Body of pancreas (tissue), 4 donors: Measurements from ENCODE around the gene ODAD4. TPM values are rescaled to one million over a fixed set of nuclear protein-coding genes. Genes with fewer than 3 reads are reported as not detected.
A peak's percentile ranks its signal among the peaks of the same experiment; 100 is the strongest.
"Not testable (repeated sequence)": the region's sequence is repeated elsewhere in the genome, so short reads cannot be mapped to it uniquely, and the experiment has no call there.

Experiments
- ATAC-seq: fragments of 150-250 bp; one replicate; pipeline ENCODE4 v1.9.1; 2016
- DNase-seq, 4 donors: peaks; one replicate each; pipeline ENCODE4 v3.0.0-alpha.2; 2019
- H3K27ac ChIP-seq, 4 donors: fragments of 200-600 bp; sonication (generic); 1 replicate in 3 of 4; 2 replicates in 1 of 4; pipeline versions ENCODE4 v1.5.1 to v1.6.1; 2016 to 2019; ENCODE audit warnings: mild to moderate bottlenecking in 1 of 4, mixed read lengths in 1 of 4, moderate library complexity in 1 of 4
- H3K27me3 ChIP-seq, 2 donors: fragments of 200-600 bp; sonication (generic); one replicate each; pipeline ENCODE4 v1.6.0; 2016; ENCODE audit warnings: mild to moderate bottlenecking in 1 of 2
- H3K36me3 ChIP-seq, 2 donors: fragments of 200-600 bp; sonication (generic); replicated peaks in 1 of 2; 2 replicates each; pipeline ENCODE4 v1.5.1; 2016; ENCODE audit warnings: low read depth in 2 of 2; ENCODE audit not compliant: insufficient read depth in 1 of 2
- H3K4me1 ChIP-seq: fragments of 200-600 bp; sonication (generic); one replicate; pipeline ENCODE4 v1.6.0; 2016
- H3K4me3 ChIP-seq, 2 donors: fragments of 200-600 bp; sonication (generic); 1 replicate in 1 of 2; 2 replicates in 1 of 2; pipeline ENCODE4 v1.5.1; 2016 to 2019
- H3K9me3 ChIP-seq, 3 donors: fragments of 200-600 bp; sonication (generic); 1 replicate in 2 of 3; 2 replicates in 1 of 3; pipeline ENCODE4 v1.5.1; 2016
- POLR2A ChIP-seq, 3 donors: fragments of 450-650 bp; IDR thresholded peaks; one replicate each; pipeline ENCODE4 v1.6.1; 2016; ENCODE audit warnings: antibody characterized with exemption in 3 of 3, mild to moderate bottlenecking in 2 of 3
- WGBS, 2 donors: methylation state at CpG; one replicate each; pipeline ENCODE4 v1.1.5; 2017; 5-methylcytosine and 5-hydroxymethylcytosine counted together
- intact Hi-C: fragments of 100-400 bp; cut with DNase I; formaldehyde crosslinking; loops from one replicate; pipeline ENCODE4 v1.15.1; 2023
- total RNA-seq, 2 donors: library from RNA; depleted of rRNA; stranded (reverse); fragments of >200 nt; gene quantifications; one replicate each; pipeline ENCODE4 v1.1.0, GENCODE V29; 2016
- TF ChIP-seq, protein P1 (sequence below), 7 experiments: fragments of 450-650 bp in 4 of 7; fragments of 200-600 bp in 3 of 7; sonication (generic) in 3 of 7; IDR thresholded peaks; one replicate each; pipeline ENCODE4 v1.5.1; 2016 to 2019; ENCODE audit warnings: antibody characterized with exemption in 7 of 7

Gene ODAD4
- total RNA-seq, 2 donors from 2014 or later, result 0.26 to 0.66 TPM

- WGBS, 2 donors, result 76 to 77% methylated on average over 6 of the region's 6 CpGs
- TF ChIP-seq POLR2A (IDR thresholded peaks at IDR 0.05), result no peak
- TF ChIP-seq, protein P1, sequence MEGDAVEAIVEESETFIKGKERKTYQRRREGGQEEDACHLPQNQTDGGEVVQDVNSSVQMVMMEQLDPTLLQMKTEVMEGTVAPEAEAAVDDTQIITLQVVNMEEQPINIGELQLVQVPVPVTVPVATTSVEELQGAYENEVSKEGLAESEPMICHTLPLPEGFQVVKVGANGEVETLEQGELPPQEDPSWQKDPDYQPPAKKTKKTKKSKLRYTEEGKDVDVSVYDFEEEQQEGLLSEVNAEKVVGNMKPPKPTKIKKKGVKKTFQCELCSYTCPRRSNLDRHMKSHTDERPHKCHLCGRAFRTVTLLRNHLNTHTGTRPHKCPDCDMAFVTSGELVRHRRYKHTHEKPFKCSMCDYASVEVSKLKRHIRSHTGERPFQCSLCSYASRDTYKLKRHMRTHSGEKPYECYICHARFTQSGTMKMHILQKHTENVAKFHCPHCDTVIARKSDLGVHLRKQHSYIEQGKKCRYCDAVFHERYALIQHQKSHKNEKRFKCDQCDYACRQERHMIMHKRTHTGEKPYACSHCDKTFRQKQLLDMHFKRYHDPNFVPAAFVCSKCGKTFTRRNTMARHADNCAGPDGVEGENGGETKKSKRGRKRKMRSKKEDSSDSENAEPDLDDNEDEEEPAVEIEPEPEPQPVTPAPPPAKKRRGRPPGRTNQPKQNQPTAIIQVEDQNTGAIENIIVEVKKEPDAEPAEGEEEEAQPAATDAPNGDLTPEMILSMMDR (IDR thresholded peaks at IDR 0.05), result no peak
Measured at GRCh38 chr17:41928693-41929251, 1.6 kb upstream of the ODAD4 start.

DNA sequence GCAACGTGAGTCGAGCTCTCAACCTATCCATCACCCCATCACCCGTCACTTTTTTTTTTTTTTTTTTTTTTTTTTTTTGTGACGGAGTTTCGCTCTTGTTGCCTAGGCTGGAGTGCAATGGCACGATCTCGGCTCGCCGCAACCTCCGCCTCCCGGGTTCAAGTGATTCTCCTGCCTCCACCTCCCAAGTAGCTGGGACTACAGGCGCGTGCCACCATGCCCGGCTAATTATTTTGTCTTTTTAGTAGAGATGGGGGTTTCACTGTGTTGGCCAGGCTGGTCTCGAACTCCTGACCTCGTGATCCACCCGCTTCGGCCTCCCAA, 378 bp downstream of the ODAD4 start:
- ATAC-seq, intact Hi-C loops, H3K36me3 ChIP-seq, H3K27me3 ChIP-seq, H3K9me3 ChIP-seq, DNase-seq: not testable (repeated sequence)
- H3K4me1 ChIP-seq, result peaks cover 11% of the 10 kb centered on the region
- peak overlapping the region in 2 of 4 donors; percentile 78 for H3K27ac ChIP-seq
- 28 to 34% methylated on average over 18 of the region's 18 CpGs for WGBS, 2 donors
- H3K4me3 ChIP-seq, result peak overlapping the region in 1 of 2 donors; percentile 6

More at GRCh38 chr17:41928693-41929251, 1.6 kb upstream of the ODAD4 start:
- ATAC-seq (no peak), DNase-seq (no peak)
- H3K36me3 ChIP-seq, result no peaks in the 10 kb centered on the region
- H3K27me3 ChIP-seq, result no peaks in the 10 kb centered on the region
- no peak overlapping the region for H3K4me3 ChIP-seq
- H3K4me1 ChIP-seq, result peaks cover 11% of the 10 kb centered on the region
- H3K9me3 ChIP-seq, result no peaks in the 10 kb centered on the region
- intact Hi-C loops, result no loop called here
- H3K27ac ChIP-seq, result no peak overlapping the region

DNA sequence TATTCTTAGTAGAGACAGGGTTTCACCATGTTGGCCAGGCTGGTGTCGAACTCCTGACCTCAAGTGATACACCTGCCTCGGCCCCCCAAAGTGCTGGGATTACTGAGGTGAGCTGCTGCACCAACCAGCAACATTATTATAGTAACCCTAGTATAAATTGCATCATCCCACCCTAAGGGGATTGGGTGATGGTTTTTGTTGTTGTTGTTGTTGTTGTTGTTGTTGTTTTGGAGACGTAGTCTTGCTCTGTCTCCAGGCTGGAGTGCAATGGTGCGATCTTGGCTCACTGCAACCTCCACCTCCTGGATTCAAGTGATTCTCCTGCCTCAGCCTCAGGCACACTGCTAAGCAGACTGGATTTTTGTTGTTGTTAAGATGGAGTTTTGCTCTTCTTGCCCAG, 1.3 kb downstream of the ODAD4 start:
- intact Hi-C loops, H3K9me3 ChIP-seq, H3K27me3 ChIP-seq, H3K27ac ChIP-seq, DNase-seq, ATAC-seq, H3K36me3 ChIP-seq, H3K4me3 ChIP-seq: not testable (repeated sequence)
- WGBS, 2 donors, result 75 to 95% methylated on average over 4 of the region's 4 CpGs
- peaks cover 11% of the 10 kb centered on the region for H3K4me1 ChIP-seq

DNA sequence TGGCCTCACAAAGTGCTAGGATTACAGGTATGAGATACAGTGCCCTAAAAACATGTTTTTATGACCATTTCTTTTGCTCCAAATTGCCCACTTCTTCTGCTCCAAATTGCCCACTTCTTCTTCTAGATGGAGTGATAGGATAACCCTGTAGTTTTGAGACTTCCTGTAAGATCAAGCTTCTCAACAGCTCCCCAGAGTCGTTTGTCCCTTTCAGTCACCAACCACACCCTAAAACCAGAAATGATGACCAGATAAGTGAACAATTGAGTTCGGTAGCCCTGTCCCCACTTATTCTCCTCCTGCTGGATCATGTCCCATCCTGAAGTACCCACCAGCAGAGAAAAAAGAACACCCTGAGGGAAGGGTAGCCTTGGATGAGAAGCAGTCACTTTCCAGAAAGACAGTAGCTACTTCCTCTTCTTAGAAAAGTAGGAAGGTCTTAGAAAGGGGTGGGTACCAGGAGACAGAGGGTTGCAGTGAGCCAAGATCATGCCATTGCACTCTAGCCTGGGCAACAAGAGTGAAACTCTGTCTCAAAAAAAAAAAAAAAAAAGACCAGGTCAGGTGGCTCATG, 2.5 kb downstream of the ODAD4 start:
- H3K9me3 ChIP-seq, result no peaks in the 10 kb centered on the region
- H3K27ac ChIP-seq, result no peak overlapping the region
- peaks cover 19% of the 10 kb centered on the region for H3K4me1 ChIP-seq

DNA sequence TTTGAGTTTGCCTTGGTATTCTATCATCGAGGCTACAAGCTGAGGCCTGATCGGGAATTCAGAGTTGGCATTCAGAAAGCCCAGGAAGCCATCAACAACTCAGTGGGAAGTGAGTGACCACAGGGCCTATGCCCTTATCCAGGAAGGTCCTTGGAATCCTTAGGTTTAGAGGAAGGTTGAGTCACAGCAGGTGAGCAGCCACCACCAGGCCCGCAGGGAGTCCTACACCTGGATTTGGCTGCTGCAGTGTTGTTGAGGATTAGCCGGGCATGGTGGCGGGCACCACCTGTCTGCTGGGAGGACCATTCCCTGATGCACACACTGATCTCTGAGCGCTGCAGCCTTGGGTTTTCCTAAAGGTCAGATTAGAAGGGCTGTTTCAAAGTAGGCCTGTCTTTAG, 5.2 kb downstream of the ODAD4 start:
- no peak for TF ChIP-seq POLR2A (IDR thresholded peaks at IDR 0.05)
- TF ChIP-seq, protein P1 (IDR thresholded peaks at IDR 0.05), result no peak
- Histone ChIP-seq H3K27me3 (no peaks in the 10 kb centered on the region), H3K4me3 (no peak overlapping the region), H3K4me1 (peaks cover 22% of the 10 kb centered on the region), H3K27ac (no peak overlapping the region), H3K36me3 (no peaks in the 10 kb centered on the region), H3K9me3 (no peaks in the 10 kb centered on the region)
- intact Hi-C loops, result no loop called here
- WGBS, 2 donors, result 92 to 95% methylated on average over 6 of the region's 6 CpGs
- ATAC-seq (no peak), DNase-seq (no peak)

More for the DNA sequence above, 2.5 kb downstream of the ODAD4 start:
- H3K36me3 ChIP-seq, result no peaks in the 10 kb centered on the region
- DNase-seq (no peak), ATAC-seq (no peak)
- TF ChIP-seq, protein P1 (IDR thresholded peaks at IDR 0.05), result no peak
- TF ChIP-seq POLR2A (IDR thresholded peaks at IDR 0.05), result no peak
- WGBS, 2 donors, result 39 to 44% methylated on average over 2 of the region's 2 CpGs
- H3K4me3 ChIP-seq, result no peak overlapping the region
- intact Hi-C loops, result no loop called here
- H3K27me3 ChIP-seq, result no peaks in the 10 kb centered on the region
